Measurements from ENCODE around the gene LONP2.

DNA sequence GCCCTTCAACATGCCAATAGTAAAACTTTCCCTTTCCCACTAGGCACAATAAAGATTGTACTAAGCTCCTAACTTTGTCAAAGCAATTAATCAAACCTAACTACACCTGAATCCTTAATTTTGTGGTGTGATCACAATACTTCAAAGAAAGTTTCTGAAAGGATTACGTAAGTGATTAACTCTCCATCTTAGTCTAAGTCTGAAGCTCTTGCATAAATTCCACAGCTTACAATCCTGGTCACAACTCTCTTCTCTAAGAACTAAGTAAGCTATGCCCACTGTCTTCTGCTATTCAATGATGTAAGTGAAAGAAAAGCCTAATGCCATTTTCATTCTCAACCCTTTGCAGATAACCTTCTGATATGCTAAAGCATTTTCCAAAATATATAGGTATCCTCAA, 125.7 kb downstream of the LONP2 start:
- TF ChIP-seq, protein P1, sequence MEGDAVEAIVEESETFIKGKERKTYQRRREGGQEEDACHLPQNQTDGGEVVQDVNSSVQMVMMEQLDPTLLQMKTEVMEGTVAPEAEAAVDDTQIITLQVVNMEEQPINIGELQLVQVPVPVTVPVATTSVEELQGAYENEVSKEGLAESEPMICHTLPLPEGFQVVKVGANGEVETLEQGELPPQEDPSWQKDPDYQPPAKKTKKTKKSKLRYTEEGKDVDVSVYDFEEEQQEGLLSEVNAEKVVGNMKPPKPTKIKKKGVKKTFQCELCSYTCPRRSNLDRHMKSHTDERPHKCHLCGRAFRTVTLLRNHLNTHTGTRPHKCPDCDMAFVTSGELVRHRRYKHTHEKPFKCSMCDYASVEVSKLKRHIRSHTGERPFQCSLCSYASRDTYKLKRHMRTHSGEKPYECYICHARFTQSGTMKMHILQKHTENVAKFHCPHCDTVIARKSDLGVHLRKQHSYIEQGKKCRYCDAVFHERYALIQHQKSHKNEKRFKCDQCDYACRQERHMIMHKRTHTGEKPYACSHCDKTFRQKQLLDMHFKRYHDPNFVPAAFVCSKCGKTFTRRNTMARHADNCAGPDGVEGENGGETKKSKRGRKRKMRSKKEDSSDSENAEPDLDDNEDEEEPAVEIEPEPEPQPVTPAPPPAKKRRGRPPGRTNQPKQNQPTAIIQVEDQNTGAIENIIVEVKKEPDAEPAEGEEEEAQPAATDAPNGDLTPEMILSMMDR (IDR thresholded peaks at IDR 0.05; ENCODE audit: insufficient read depth, low read length, poor library complexity, severe bottlenecking): no peak
- TF ChIP-seq EZH2phosphoT487 (conservative IDR thresholded peaks at IDR 0.05; ENCODE audit: low read length): no peak

Measured in SU-DHL-6 (cell line).